GM19239 (cell line): Measurements from ENCODE around the gene FGF21.

ENCODE experiments used
- DNase-seq: peaks from one replicate; pipeline ENCODE4 v3.0.0; 2011; ENCODE audit warnings: low spot score; ENCODE audit not compliant: insufficient read length
- FAIRE-seq: peaks from 2 replicates; lab custom pipeline; 2011; peaks lifted over from hg19 to GRCh38; lab: Jason Lieb, UNC

The FGF21 gene

DNA sequence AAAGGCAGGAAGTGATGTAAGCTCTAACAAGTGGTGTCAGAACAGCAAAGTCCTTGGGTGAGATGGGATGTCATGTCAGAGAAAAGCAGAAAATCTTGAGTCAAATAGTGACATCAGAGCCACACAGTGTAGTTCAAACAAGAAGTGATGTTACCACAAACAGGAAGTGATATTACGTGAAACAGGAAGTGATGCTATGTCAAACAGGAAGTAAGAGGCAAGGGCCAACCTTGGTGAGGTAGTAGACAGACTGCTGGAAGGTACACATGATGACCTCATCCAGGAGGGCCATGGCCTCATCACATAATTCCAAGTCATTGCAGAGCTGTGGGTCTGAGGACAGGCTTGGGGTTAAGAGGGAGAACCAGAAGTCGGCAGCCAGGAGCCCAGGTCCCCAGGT is 28.8 kb upstream of the FGF21 start:
- DNase-seq (peak; percentile 61), FAIRE-seq (peak; percentile 26)

DNA sequence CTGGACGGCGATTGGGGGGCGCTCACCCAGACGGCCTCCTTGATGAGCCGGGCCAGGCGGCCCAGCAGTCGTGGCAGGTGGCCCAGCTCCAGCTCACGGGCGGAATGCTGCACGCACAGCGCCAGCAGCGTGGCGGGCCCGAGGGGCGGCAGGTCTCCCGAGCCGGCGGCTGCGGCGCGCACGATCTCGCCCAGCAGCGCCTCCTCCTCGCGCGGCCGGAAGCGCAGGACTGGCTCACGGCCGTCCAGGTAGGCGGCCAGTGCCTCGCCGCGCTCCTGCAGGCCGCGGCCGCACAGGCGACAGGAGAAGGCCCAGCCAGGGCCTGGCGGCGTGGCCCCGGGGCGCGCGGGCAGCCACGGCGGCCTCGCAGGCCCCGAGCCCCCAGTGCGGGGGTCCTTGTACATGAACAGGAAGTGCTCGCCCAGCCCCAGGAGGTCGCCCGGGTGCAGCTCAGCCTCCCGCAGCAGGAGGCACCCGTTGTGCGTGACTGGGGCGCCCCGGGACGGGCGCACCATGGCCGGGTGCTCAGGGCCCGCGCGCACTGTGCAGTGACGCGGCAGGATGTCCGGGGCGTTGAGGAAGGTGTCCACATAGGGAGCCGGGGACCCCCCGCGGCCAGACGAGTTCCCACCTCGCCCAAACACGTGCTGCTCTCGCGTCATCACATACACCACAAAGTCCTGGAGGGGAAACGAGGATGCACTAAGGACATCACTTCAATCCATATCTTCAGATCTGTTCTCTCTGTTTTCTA is 26.2 kb upstream of the FGF21 start:
- no peak for FAIRE-seq
- DNase-seq = no peak

- DNase-seq (no peak), FAIRE-seq (no peak)
Observed at GRCh38 chr19:48731452-48731851, 23.9 kb upstream of the FGF21 start.

- FAIRE-seq = no peak
- DNase-seq = no peak
Observed at GRCh38 chr19:48734625-48735024, 20.7 kb upstream of the FGF21 start.

GRCh38 chr19:48735031-48735615 is 20.2 kb upstream of the FGF21 start:
- FAIRE-seq (no peak), DNase-seq (no peak)

DNA sequence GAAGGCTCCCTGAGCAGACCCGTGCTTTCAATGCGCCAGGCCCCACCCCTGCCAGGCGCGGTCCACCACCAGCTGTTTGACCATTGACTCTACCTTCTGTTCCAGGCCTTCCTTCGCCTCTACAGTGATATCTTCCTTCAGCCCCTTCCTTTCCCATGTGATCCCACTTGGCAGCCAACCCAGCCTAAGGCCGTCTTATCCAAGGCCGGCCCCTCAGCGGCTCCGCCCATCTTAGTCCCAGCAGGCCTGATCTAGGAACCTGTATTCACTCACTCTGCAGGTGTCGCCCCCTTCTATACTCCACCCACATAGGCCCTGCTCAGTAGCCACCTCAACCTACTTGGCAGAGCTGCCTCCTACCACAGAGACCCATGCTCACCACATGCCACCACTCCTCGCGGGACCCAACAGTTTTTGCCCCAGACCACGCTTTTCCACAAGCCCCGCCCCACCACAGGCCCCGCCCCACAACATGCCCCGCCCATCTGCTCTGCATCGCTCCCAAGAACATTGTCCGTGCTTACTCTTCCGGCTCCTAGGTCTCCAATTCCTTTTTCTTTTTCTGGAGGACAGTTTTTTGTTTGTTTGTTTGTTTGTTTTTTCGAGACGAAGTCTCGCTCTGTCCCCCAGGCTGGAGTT is 17.8 kb upstream of the FGF21 start:
- no peak for DNase-seq
- FAIRE-seq = no peak

DNA sequence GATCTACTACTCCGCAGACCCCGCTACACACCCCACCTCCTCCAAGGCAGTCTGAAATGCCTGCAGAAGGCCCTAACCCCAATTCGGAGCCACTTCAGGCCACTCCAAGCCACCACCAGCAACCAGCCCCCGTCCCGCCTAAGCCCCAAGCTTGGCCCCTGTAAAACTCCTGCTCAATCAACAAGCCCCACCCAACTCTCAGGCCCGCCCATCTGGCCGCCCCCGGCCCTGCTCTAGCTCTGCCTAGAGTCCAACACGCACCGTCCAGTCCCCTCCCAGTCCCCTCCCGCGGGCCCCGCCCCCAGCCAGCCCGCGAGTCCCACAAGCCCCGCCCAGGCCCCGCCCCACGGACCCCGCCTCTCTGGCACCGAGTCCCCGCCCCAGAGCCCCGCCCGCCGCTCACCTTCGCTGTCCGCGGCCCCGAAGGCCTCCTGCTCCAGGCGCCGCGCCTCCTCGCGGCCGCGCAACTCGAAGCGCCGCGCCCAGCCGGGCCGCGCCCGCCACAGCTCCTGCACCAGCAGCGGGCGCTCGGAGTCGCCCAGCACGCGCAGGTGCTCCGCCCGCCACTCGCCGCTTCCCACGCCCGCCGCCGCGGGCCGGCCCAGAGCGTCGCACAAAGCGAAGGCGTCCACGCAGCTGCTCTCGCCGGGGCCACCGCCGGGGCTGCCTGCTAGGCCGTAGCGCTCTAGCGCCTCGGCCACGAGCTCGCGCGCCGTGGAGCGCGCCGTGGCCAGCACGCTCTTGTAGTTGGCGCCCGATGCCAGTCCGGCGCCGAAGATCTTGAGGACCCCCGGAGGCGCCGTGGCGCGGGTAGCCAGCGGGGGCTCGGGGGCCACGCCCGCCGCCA is 16.5 kb upstream of the FGF21 start:
- peak; percentile 68 for FAIRE-seq
- peak; percentile 99 for DNase-seq

- FAIRE-seq = no peak
- DNase-seq = no peak
Observed at GRCh38 chr19:48739404-48740163, 15.7 kb upstream of the FGF21 start.

GRCh38 chr19:48740164-48740972 is 15.0 kb upstream of the FGF21 start, which contains the start of gene RASIP1:
RASIP1 (minus strand) TSS chr19:48740610; CDS start chr19:48740282, 328 bp downstream.
- FAIRE-seq = no peak
- DNase-seq = no peak

- FAIRE-seq (no peak), DNase-seq (no peak)
Observed at GRCh38 chr19:48741129-48741999, 14.0 kb upstream of the FGF21 start.

DNA sequence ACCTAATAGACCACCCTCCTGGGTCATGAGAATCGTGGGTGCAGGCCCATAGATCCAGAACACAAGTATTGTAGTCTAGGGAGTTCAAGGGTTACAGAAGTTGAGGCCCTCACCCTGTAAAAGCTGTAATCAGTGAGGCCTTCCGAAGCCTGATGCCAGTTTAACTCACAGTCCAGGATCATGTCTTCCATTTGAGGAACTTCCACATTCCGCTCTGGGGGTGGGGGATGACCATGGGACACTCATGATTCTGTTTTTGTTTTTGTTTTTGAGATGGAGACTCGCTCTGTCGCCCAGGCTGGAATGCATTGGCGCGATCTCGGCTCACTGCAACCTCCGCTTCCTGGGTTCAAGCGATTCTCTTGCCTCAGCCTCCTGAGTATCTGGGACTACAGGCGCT is 13.2 kb upstream of the FGF21 start:
- FAIRE-seq (no peak), DNase-seq (no peak)

- FAIRE-seq = no peak
- no peak for DNase-seq
Observed at GRCh38 chr19:48745208-48745995, 9.9 kb upstream of the FGF21 start.

DNA sequence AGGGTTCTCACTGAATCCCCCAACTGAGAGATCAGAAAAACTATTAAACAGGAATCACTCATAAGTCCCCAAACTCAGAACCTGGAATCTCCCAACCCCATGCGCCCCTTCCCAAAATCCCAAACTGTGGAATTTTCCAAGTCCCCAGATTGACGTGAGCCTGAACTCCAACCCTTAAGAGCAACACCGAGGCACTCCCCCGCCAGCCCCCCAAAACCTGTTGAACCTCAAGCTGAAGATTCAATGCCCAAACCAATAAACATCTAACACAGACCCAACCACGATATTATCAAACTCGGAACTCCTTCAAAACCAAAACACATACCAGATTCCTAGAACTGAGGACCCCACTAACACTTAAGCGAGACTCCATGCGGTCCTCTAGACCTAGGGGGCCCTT is 9.2 kb upstream of the FGF21 start:
- FAIRE-seq (no peak), DNase-seq (no peak)

DNA sequence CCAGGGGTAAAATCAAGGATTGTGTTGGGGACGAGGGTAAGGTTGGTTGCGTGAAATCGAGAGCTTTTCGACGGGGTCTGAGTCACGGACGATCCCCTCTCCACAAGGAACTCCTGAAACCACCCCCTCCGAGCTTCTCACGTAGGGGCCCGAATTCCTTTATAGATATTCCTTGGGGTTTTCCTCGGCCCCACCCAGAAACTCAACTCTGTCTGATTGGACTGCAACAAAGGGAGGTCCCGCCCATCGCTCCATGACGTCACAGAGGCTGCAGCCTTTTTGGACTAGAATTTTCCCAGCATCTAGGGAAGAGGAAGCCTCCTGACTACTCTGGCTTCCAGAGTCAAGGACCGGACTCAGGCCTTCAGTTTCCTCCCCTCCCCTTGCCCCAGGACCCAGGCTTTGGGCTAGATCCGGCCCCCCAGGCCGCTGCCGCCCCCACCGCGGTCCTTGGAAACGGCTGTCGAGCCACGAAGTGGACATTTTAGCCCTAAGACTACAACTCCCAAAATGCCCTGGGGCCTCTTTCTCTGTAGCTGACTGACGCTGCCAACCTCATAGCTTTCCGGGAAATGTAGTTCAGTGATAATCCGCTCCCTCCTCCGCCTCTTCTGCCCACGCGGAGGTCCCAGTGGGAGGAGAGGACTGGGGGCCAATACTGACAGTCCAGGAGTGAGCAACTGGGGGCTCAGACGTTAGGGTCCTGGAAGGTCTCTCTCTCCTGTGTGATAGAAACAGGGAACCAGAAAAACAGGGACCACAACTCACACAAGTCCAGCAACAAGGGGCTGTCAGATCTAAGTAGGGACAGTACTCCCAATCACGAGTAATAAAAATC is 8.4 kb upstream of the FGF21 start, which contains the start of gene IZUMO1:
Gene IZUMO1 (minus strand): TSS at position 172 of the 838 bp plus-strand sequence. CDS start 1,050 bp downstream, outside the sequence.
- DNase-seq = peak; percentile 70
- FAIRE-seq = no peak

DNA sequence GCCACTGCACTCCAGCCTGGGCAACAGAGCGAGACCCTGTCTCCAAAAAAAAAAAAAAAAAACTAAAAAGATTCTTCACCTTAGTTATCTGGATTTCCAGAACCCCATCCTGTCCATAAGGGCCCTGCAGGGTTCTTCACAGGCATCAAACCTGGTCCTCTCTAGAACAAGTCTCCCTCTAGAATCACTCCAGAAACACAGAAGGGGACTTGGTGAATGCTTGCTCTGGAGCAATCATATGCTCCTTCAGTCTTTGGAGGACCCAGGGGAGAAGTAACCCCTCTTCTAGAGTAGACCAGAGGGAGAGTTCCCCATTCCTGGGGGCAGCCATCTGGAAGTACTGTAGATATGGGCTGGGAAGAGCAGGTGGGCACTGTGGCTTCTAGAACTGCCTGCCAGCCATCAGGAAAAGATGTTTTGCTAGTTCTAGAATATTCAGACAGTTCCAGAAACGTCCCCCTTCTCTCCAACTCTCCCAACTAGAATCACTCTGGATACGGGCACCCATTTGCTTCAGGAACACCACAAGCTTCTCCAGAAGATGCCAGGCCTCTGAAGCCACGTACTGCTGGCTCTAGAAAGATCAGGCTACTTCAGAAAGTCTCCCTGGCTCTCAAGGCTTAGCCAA is 5.6 kb upstream of the FGF21 start:
- DNase-seq (no peak), FAIRE-seq (no peak)

- DNase-seq (no peak), FAIRE-seq (no peak)
Observed at GRCh38 chr19:48750351-48750750, 5.0 kb upstream of the FGF21 start.
